Measurements from ENCODE around the gene RABGAP1L. TPM values are rescaled to one million over a fixed set of nuclear protein-coding genes. Genes with fewer than 3 reads are reported as not detected.

Gene RABGAP1L
- total and polyA plus RNA-seq, 4 donors, result 4.8 to 53.5 (median 18.8) TPM

DNA sequence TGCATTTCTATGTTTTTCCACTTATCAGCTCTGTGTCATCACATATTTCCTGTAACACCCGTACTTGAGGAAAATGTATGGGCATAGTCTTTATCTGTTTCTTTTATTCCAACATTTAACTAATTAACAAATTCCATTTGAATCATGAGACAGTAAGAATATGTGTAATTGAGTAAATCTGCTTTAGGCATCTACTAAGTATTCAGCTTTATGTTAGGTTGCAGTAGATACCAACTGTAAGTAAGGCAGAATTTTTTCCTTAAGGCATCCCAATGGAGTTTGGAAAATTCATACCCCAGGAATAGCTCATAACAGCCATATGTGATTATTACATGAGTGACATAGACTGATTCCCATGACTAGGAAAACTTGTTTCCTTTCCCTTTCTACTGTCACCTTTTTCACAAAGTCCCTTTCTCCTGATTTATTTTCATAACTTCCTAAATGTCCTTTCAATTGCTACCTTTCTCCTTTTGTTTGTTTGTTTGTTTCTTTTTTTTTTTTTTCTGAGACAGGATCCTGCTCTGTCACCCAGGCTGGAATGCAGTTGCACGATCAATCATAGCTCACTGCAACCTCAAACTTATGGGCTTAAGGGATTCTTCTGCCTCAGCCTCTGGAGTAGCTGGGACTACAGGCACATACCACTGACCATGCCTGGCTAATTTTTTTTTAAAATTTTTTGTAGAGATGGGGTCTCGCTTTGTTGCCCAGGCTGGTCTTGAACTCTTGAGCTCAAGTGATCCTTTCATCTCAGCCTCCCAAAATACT, 780.6 kb downstream of the RABGAP1L start:
- no peak overlapping the region for H3K4me3 ChIP-seq (ENCODE audit: low read depth in 1 of 3, low read length in 3 of 3)
- H3K9me3 ChIP-seq (ENCODE audit: control insufficient read depth in 4 of 4, low read length in 3 of 4), result no peaks in the 10 kb centered on the region
- 91% methylated on average over 3 of the region's 3 CpGs for WGBS
- no peak overlapping the region for H3K27ac ChIP-seq (ENCODE audit: low read depth in 1 of 2, low read length in 2 of 2)
- peaks cover 4 to 22% (median 17%) of the 10 kb centered on the region in 4 donors for H3K4me1 ChIP-seq (ENCODE audit: control insufficient read depth in 4 of 4, insufficient read depth in 4 of 4, low read length in 3 of 4)
- no peaks in the 10 kb centered on the region for H3K27me3 ChIP-seq (ENCODE audit: control insufficient read depth in 4 of 4, insufficient read depth in 4 of 4, low read length in 3 of 4)
- H3K36me3 ChIP-seq (ENCODE audit: control insufficient read depth in 4 of 4, insufficient read depth in 3 of 4, low read depth in 1 of 4, low read length in 3 of 4), result no peaks in the 10 kb centered on the region
- no peak for DNase-seq (ENCODE audit: low spot score)
- H3K9ac ChIP-seq (ENCODE audit: low read depth in 1 of 2, low read length in 2 of 2), result no peak overlapping the region
- no peak for TF ChIP-seq NR2F2 (IDR thresholded peaks at IDR 0.05)
- no peak for TF ChIP-seq YY1 (IDR thresholded peaks at IDR 0.05)
- no peak for TF ChIP-seq REST (IDR thresholded peaks at IDR 0.05)
- no peak for TF ChIP-seq JUND (IDR thresholded peaks at IDR 0.05)

DNA sequence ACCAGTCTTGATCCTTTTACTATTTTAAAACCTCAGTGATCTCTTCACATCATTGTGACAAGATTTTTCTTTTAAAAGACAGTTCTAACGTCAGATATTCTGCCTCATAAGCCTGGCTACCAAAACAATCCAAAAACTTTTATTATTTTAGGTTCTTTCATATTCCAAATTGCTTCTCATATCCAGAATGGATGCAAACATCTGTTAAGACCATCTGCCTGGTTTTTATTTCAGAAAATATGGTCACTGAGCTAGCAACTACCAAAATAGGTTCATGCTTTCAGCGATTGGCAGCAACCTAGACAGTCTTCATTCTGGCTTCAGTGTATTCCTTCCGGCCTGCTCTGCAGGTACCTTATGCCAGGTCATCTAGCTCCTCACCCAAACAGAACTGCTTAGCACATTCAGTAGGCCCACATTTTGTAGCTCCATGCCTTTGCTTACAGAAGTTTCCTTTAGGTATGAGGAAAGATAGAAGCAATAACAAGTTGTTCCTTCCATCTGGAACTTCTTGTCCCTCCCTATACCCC, 781.4 kb downstream of the RABGAP1L start:
- no peak for DNase-seq (ENCODE audit: low spot score)
- H3K27me3 ChIP-seq (ENCODE audit: control insufficient read depth in 4 of 4, insufficient read depth in 4 of 4, low read length in 3 of 4), result no peaks in the 10 kb centered on the region
- TF ChIP-seq YY1 (IDR thresholded peaks at IDR 0.05) (no peak), FOXA1 (IDR thresholded peaks at IDR 0.05) (no peak), FOXA2 (IDR thresholded peaks at IDR 0.05) (no peak), EGR1 (IDR thresholded peaks at IDR 0.05; ENCODE audit: low read depth in 2 of 2) (no peak), SP1 (IDR thresholded peaks at IDR 0.05) (no peak), HNF4G (IDR thresholded peaks at IDR 0.05) (no peak), JUND (IDR thresholded peaks at IDR 0.05) (no peak), CTCF (IDR thresholded peaks at IDR 0.05; ENCODE audit: low read depth, low read length, missing input control) (no peak), GABPA (IDR thresholded peaks at IDR 0.05 in 1 of 2, conservative IDR thresholded peaks at IDR 0.05 in 1 of 2) (no peak), REST (IDR thresholded peaks at IDR 0.05) (no peak), RXRA (IDR thresholded peaks at IDR 0.05) (no peak), RAD21 (IDR thresholded peaks at IDR 0.05) (no peak), MAX (IDR thresholded peaks at IDR 0.05) (no peak), NR2F2 (IDR thresholded peaks at IDR 0.05) (no peak), HNF4A (conservative IDR thresholded peaks at IDR 0.05) (no peak), TAF1 (conservative IDR thresholded peaks at IDR 0.05) (no peak)
- TF ChIP-seq, protein P1, sequence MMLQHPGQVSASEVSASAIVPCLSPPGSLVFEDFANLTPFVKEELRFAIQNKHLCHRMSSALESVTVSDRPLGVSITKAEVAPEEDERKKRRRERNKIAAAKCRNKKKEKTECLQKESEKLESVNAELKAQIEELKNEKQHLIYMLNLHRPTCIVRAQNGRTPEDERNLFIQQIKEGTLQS (IDR thresholded peaks at IDR 0.05), result no peak
- TF ChIP-seq, protein P2, sequence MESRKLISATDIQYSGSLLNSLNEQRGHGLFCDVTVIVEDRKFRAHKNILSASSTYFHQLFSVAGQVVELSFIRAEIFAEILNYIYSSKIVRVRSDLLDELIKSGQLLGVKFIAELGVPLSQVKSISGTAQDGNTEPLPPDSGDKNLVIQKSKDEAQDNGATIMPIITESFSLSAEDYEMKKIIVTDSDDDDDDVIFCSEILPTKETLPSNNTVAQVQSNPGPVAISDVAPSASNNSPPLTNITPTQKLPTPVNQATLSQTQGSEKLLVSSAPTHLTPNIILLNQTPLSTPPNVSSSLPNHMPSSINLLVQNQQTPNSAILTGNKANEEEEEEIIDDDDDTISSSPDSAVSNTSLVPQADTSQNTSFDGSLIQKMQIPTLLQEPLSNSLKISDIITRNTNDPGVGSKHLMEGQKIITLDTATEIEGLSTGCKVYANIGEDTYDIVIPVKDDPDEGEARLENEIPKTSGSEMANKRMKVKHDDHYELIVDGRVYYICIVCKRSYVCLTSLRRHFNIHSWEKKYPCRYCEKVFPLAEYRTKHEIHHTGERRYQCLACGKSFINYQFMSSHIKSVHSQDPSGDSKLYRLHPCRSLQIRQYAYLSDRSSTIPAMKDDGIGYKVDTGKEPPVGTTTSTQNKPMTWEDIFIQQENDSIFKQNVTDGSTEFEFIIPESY (IDR thresholded peaks at IDR 0.05), result no peak
- no peak overlapping the region for H3K9ac ChIP-seq (ENCODE audit: low read depth in 1 of 2, low read length in 2 of 2)
- peaks cover 4 to 22% (median 17%) of the 10 kb centered on the region in 4 donors for H3K4me1 ChIP-seq (ENCODE audit: control insufficient read depth in 4 of 4, insufficient read depth in 4 of 4, low read length in 3 of 4)
- no peaks in the 10 kb centered on the region for H3K36me3 ChIP-seq (ENCODE audit: control insufficient read depth in 4 of 4, insufficient read depth in 3 of 4, low read depth in 1 of 4, low read length in 3 of 4)
- no peak overlapping the region for H3K4me3 ChIP-seq (ENCODE audit: low read depth in 1 of 3, low read length in 3 of 3)
- 97% methylated on average over 3 of the region's 3 CpGs for WGBS
- no peaks in the 10 kb centered on the region for H3K9me3 ChIP-seq (ENCODE audit: control insufficient read depth in 4 of 4, low read length in 3 of 4)
- H3K27ac ChIP-seq (ENCODE audit: low read depth in 1 of 2, low read length in 2 of 2), result no peak overlapping the region

Measured in liver (tissue), 9 donors.